Measurements from ENCODE around the gene ERH. TPM values are rescaled to one million over a fixed set of nuclear protein-coding genes. Genes with fewer than 3 reads are reported as not detected.

The ERH gene
- total RNA-seq, 2 donors from 2014 or later = 198 to 374 TPM

DNA sequence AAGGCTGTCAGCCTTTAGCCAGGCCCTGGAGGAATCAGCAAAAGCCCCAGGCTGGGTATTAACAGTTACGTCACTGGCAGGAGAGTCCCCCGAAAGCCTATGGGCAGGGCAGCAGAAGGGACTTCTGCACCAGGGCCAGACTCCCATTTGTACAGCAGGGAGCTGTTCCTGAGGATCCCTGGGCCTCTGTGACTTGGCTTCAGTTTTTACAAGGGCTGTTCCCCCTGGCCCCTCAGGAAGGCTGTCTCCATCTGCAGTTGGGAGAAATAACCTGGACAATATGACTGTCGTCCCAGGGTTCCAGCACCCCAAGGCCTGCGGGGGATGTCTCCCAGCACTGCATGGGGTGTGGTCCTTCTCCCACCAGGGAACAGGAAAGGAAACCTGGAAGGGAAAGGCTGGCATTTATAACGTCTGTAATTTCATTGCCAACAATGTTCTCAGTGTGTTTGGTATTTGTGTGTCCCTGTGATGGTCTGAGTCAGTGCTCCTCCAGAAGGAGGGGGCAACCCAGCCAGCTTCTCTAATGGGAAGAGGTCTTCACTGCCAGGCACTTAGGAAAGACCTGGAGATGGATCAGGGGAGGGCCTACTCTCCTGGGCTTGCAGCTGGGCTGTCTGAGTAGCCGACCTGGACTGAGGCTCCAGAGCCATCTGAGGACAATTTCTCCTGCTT is 42.4 kb downstream of the ERH start:
- Mint-ChIP-seq H3K9me3 (no peaks in the 10 kb centered on the region), H3K4me1 (peaks cover 25% of the 10 kb centered on the region), H3K27me3 (no peaks in the 10 kb centered on the region), H3K27ac (peak overlapping the region; percentile 93), H3K36me3 (ENCODE audit: low read depth) (no peaks in the 10 kb centered on the region), H3K4me3 (peak overlapping the region; percentile 82)
- ATAC-seq (replicated peaks) = no peak

- Mint-ChIP-seq H3K27ac (peak overlapping the region; percentile 93), H3K9me3 (no peaks in the 10 kb centered on the region), H3K36me3 (ENCODE audit: low read depth) (no peaks in the 10 kb centered on the region), H3K4me1 (peaks cover 25% of the 10 kb centered on the region), H3K27me3 (no peaks in the 10 kb centered on the region), H3K4me3 (peak overlapping the region; percentile 82)
- ATAC-seq (replicated peaks) = no peak
These were observed 42.9 kb downstream of the ERH start for GRCh38 chr14:69355154-69355597.

DNA sequence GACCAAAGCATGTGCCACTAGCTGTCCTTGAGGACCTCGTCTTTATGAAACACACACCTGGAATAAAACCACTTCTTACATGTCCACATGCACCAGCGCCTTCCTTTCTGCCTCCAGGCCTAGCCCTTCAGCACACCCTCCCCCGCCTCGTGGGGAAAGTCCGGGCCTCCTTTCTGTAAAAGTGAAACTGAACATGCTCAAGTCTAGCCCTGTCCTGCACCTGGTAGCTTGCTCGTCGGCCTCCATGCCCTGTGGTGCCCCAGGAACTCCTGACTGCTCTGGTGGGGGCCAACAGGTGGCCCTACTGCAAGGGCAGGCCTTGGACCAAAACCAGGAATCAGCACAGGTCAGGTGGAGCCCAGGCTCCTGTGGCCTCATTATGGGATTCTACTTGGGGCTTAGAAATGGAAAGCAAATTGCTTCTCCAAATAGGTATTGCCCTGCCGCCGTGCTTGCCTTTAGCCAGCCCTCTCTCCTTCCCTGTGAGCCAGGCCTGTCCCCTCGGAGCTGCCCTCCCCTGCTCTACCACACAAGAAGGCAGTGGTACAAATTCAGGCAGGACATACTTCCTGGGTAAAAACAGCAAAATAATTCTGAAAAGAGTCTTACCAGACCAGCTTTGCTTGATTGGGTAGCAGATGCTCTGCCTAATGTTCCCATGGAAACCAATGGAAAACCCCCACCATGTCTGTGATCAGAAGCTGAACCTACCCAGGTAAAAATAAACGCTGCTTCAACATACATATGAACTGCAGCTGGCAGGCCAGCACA is 43.5 kb downstream of the ERH start:
- H3K4me1 Mint-ChIP-seq = peaks cover 25% of the 10 kb centered on the region
- H3K36me3 Mint-ChIP-seq (ENCODE audit: low read depth) = no peaks in the 10 kb centered on the region

DNA sequence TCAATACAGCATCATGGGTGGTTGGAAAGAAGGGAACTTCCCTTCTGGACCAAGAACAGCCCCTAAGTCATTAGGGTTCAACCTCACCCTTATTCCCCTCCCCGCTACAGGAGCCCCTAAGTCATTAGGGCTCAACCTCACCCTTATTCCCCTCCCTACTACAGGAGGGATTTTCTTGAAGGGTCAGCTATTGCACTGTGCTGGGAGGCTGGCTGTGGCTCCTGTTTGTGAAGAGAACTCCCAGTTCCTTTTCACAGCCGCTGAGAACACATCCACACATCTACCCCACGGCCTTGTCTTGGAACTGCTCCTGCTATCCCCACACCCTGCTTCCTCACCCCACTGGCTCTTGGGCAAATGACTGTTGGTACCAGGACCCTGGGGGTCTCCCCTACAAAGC is 44.9 kb downstream of the ERH start:
- ATAC-seq (replicated peaks) = no peak
- H3K9me3 Mint-ChIP-seq = no peaks in the 10 kb centered on the region
- H3K27me3 Mint-ChIP-seq = no peaks in the 10 kb centered on the region
- H3K36me3 Mint-ChIP-seq (ENCODE audit: low read depth) = no peaks in the 10 kb centered on the region
- H3K27ac Mint-ChIP-seq = peak overlapping the region; percentile 93
- no peak overlapping the region for H3K4me3 Mint-ChIP-seq
- peaks cover 16% of the 10 kb centered on the region for H3K4me1 Mint-ChIP-seq

More for the DNA sequence above, 43.5 kb downstream of the ERH start:
- ATAC-seq (replicated peaks) = peak; percentile 70
- H3K27me3 Mint-ChIP-seq = no peaks in the 10 kb centered on the region
- H3K9me3 Mint-ChIP-seq = no peaks in the 10 kb centered on the region
- H3K4me3 Mint-ChIP-seq = peak overlapping the region; percentile 82
- H3K27ac Mint-ChIP-seq = peak overlapping the region; percentile 93

DNA sequence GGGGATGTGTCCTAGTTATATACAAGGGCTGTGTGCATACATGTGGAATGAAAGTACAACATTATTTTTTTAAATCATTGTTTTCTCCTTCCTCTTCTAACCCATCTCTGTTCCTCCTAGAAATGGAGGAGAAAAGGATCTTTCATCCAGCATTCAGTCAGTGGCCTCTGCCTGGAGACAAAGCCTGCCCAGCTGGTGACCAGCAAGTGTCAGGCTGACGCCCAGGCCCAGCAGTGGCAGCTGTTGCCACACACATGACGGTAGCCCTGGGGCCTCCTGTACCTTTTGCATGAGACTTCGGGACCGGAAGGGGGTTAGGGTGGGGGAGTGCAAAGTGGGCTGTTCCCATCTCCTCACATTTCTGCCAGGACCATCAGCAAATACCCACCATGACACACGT is 46.2 kb downstream of the ERH start:
- H3K4me3 Mint-ChIP-seq = no peak overlapping the region

DNA sequence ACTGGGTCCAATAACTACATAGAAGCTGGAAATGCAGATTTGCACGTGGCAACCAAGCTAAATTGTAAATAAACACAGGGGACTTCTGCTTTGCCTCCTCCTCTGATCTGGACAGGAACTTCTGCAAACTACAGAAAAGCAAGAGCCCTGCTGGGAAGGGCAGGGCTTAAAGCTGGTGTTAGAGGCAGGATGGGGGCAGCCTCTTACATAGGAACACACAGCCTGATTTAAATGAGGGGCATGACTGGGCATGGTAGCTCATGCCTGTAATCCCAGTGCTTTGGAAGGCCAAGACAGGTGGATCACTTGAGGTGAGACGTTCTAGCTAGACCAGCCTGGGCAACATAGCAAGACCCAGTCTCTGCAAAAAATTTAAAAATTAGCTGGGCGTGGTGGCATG is 46.7 kb downstream of the ERH start:
- no peak overlapping the region for H3K4me3 Mint-ChIP-seq
- H3K27me3 Mint-ChIP-seq = no peaks in the 10 kb centered on the region
- ATAC-seq (replicated peaks) = no peak
- no peak overlapping the region for H3K27ac Mint-ChIP-seq
- no peaks in the 10 kb centered on the region for H3K9me3 Mint-ChIP-seq
- H3K4me1 Mint-ChIP-seq = peaks cover 16% of the 10 kb centered on the region
- no peaks in the 10 kb centered on the region for H3K36me3 Mint-ChIP-seq (ENCODE audit: low read depth)

More for the DNA sequence above, 46.2 kb downstream of the ERH start:
- H3K27ac Mint-ChIP-seq = no peak overlapping the region
- no peaks in the 10 kb centered on the region for H3K27me3 Mint-ChIP-seq
- H3K9me3 Mint-ChIP-seq = no peaks in the 10 kb centered on the region
- H3K4me1 Mint-ChIP-seq = peaks cover 16% of the 10 kb centered on the region
- ATAC-seq (replicated peaks) = no peak
- H3K36me3 Mint-ChIP-seq (ENCODE audit: low read depth) = no peaks in the 10 kb centered on the region

DNA sequence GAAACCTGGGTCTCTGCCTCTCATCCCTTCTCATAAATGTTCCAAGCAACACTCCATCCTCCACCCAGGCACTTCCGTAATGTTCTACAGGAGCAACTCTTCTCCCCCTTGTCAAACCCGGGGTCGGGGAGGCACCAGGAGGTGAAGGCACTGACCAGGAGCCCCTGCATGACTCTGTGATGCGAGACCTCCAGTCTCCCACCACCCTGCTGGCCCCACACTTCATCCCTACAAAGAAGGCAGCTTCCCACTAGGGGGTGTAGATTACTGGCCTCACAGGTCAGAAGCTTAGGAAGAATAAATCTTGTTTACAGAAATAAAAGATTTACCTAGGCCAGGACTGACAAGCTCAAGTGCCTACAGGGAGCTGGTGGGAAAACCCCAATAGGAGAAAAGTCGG is 47.2 kb downstream of the ERH start:
- Mint-ChIP-seq H3K4me1 (peaks cover 16% of the 10 kb centered on the region), H3K27ac (no peak overlapping the region), H3K27me3 (no peaks in the 10 kb centered on the region), H3K4me3 (no peak overlapping the region), H3K9me3 (no peaks in the 10 kb centered on the region), H3K36me3 (ENCODE audit: low read depth) (no peaks in the 10 kb centered on the region)
- ATAC-seq (replicated peaks) = no peak

DNA sequence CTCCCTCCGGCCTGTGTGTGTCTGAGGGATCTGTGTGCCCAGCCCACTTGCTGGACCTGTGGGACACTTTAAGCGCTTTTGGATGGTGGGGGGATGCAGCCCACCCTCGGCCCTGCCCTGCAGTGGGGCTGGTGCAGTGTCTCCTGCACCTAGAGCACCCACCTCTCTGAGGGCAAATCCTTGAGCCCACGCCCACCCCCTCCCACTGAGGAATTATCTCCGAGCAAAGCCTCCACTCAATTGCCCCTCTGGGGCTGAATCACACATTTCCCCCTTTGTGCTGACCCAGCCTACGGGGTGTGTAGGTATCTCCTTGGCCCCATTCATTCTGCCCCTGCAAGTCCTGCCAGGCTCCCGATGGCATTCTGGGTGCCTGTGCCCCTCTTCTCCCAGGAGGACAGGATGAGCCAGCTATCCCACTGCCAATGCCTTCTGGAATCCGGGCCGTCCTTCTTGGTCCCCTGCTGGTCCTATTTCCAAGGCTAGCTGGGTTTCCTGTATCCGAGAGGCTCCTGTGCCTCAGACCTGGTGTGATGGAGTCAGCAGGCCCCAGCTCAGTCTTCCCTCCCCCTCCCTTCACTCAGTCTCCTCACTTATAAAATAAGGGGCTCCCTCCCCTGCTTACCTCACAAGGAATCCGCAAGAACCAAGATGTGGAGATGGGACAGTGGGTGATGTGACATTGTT is 48.9 kb downstream of the ERH start:
- Mint-ChIP-seq H3K4me3 (no peak overlapping the region), H3K27me3 (peaks cover 3% of the 10 kb centered on the region), H3K27ac (no peak overlapping the region), H3K4me1 (peaks cover 6% of the 10 kb centered on the region), H3K36me3 (ENCODE audit: low read depth) (no peaks in the 10 kb centered on the region), H3K9me3 (no peaks in the 10 kb centered on the region)
- ATAC-seq (replicated peaks) = no peak

GRCh38 chr14:69346710-69347109 is 51.4 kb downstream of the ERH start:
- H3K4me1 Mint-ChIP-seq = no peaks in the 10 kb centered on the region
- ATAC-seq (replicated peaks) = no peak
- peaks cover 3% of the 10 kb centered on the region for H3K27me3 Mint-ChIP-seq
- no peaks in the 10 kb centered on the region for H3K36me3 Mint-ChIP-seq (ENCODE audit: low read depth)
- H3K4me3 Mint-ChIP-seq = no peak overlapping the region
- H3K9me3 Mint-ChIP-seq = no peaks in the 10 kb centered on the region
- H3K27ac Mint-ChIP-seq = no peak overlapping the region

DNA sequence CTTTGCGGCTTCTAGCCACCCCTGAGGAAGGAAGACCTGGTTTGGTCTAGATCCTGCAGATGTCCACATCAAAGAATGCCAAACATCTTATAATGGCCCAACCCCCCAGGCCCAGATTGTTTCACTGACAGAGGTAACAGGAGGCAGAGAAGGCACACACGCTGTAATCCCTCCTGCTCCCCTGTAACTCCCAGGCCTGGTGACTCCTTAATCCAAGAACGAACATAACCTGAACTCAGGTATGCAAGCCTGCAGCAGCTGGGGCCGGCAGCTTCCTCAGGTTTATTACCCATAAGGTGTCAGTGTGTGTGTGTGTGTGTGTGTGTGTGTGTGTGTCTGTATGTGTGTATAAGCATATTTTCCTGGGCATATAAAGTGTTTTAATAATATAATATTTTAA is 52.7 kb downstream of the ERH start:
- ATAC-seq (replicated peaks) = no peak
- Mint-ChIP-seq H3K4me3 (no peak overlapping the region), H3K36me3 (ENCODE audit: low read depth) (no peaks in the 10 kb centered on the region), H3K9me3 (no peaks in the 10 kb centered on the region), H3K27me3 (peaks cover 9% of the 10 kb centered on the region), H3K4me1 (no peaks in the 10 kb centered on the region), H3K27ac (no peak overlapping the region)

- H3K27ac Mint-ChIP-seq = no peak overlapping the region
- H3K4me1 Mint-ChIP-seq = no peaks in the 10 kb centered on the region
- no peaks in the 10 kb centered on the region for H3K36me3 Mint-ChIP-seq (ENCODE audit: low read depth)
- no peak overlapping the region for H3K4me3 Mint-ChIP-seq
- H3K27me3 Mint-ChIP-seq = peaks cover 13% of the 10 kb centered on the region
- H3K9me3 Mint-ChIP-seq = no peaks in the 10 kb centered on the region
- no peak for ATAC-seq (replicated peaks)
These were observed 53.9 kb downstream of the ERH start for GRCh38 chr14:69344171-69344570.

DNA sequence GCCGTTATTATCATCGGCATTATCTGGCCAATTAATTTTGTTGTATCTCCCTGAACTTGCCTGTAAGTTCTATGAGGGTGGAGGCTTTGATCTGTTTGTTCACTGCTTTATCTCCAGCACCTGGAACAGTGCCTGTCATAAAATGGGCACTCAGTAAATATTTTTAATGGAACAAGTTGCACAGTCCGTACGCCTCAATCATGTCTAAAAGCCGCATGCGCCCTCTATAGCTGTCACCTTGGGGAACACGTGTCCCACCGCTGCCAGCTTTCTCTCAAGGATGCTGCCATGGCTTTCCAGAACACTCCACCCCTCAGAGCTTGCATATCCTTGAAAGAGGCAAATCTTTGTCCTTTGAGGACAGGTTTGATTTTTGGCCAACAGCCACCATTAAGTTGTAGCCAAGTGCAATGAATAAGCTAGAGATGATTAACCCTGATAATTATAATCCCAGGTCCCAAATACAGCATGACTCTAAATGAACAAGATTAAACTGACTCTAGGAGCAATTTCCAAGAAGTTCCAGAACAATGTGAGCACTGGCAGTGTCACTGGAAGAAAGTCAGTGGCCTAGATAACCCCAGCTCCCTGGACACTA is 55.1 kb downstream of the ERH start:
- H3K36me3 Mint-ChIP-seq (ENCODE audit: low read depth) = no peaks in the 10 kb centered on the region
- H3K4me3 Mint-ChIP-seq = no peak overlapping the region
- H3K27ac Mint-ChIP-seq = no peak overlapping the region
- ATAC-seq (replicated peaks) = no peak
- H3K9me3 Mint-ChIP-seq = no peaks in the 10 kb centered on the region
- H3K4me1 Mint-ChIP-seq = no peaks in the 10 kb centered on the region
- H3K27me3 Mint-ChIP-seq = peaks cover 13% of the 10 kb centered on the region

DNA sequence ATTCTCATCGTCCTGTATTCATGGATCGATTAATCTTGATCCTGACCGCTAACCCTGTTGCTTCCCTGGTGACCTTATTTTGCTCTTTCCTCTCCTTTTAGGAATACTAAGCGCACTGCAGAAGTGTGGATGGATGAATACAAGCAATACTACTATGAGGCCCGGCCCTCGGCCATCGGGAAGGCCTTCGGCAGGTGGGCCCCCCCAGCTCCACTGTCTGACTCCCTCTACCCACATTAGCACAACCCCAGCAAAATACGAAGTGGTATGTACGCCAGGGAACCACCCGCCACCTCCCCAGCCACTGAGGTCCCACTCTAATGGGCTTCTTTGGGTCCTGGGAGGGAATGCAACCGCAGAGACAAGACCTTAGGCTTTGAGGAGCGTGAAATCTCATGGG is 58.7 kb downstream of the ERH start:
- no peaks in the 10 kb centered on the region for H3K36me3 Mint-ChIP-seq (ENCODE audit: low read depth)
- no peaks in the 10 kb centered on the region for H3K9me3 Mint-ChIP-seq
- ATAC-seq (replicated peaks) = no peak
- peaks cover 10% of the 10 kb centered on the region for H3K27me3 Mint-ChIP-seq
- no peak overlapping the region for H3K4me3 Mint-ChIP-seq
- H3K4me1 Mint-ChIP-seq = no peaks in the 10 kb centered on the region
- H3K27ac Mint-ChIP-seq = no peak overlapping the region

DNA sequence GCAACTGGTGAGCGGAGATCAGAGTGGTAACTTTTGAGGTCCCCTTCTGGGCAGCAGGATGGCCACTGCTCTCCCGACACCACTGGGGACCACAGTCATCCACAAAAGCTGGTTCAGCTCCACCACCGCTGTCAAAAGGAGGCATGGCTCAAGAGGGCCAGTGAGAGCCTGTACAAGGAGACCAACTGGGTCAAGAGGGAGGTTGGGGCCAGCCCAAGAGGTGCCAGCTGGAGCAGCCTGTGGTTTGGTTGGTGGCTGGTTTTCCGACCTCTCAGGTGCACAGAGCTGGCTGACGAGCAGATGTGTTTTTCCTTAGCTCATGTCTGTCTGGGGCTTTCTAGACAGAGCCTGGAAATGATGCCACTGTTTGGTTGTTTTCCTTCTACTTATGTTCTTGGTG is 60.1 kb downstream of the ERH start:
- H3K27me3 Mint-ChIP-seq = peaks cover 10% of the 10 kb centered on the region
- no peak for ATAC-seq (replicated peaks)
- H3K36me3 Mint-ChIP-seq (ENCODE audit: low read depth) = no peaks in the 10 kb centered on the region
- H3K4me1 Mint-ChIP-seq = no peaks in the 10 kb centered on the region
- H3K27ac Mint-ChIP-seq = no peak overlapping the region
- H3K9me3 Mint-ChIP-seq = no peaks in the 10 kb centered on the region
- H3K4me3 Mint-ChIP-seq = no peak overlapping the region
